ENCODE measurements around the gene RAB23.

RAB23 gene

DNA sequence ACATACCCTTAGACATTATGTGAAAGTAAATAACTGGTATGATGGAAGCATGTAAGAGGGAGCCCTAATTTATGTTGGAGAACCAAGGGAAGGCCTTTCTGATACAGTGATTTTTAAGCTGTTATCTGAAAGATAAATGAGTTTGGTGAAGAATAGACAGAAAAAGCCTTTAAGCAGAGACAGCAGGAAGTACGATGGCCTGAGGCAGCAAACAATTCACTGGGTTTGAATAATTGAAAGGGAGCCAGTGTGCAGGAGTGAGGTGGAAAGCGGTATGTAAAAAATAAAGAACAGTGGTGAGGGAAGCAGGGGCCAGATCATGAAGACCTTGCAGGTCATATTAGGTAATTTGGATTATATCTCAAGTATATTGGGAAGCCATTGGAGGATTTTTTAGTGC is 4.1 kb upstream of the RAB23 start:
- no peak for DNase-seq

DNA sequence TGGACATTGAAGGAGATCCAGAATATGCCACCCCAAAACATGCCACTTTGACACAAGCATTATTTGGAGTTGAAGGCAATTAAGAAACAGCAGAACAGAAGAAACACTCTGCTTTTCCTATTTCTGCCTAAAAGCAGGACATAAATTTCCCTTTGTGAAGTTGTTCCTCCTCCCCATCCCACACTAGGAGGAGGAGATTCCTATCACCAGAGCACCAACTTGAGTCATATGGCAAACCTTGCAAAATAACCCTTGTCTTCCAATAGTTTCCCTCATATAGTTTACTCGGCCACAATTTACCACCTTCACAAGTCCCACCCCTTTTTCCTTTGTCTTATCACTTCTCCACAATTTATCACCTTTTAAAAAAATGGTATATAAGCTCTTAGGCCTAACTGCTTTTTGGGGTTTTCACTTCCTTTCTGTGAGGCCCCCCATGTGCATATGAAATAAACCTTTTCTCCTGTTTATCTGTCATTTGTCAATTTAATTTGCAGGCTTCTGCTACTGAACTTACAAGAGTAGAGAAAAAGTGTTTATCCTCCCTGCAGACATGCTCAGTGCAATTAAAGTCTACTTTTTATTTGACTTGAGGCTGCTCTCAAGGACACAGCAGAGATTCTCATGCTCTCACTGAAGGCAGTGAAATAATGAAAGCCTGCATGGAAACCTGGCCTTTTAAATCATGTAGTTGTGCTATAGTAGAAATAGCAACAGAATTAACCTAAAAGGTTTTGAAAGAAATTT is 2.8 kb upstream of the RAB23 start:
- no peak for DNase-seq

DNA sequence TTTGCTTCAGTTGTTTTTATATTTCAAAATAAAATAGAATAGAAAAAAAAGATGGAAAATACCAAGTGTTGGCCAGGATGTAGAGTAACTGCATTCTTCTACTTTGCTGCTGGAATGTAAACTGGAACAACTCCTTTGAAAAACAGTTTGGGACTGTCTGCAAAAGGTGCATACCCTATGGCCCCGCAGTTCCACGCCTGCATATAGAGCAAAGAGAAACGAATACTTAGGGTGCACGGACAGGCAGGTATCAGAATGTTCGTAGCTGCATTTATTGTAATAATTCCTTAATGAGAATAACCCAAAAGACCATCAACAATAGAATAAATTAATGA is 603 bp upstream of the RAB23 start:
- DNase-seq, result no peak

- DNase-seq, result peak; percentile 55
Measured at GRCh38 chr6:57221191-57221935, 744 bp downstream of the RAB23 start.

- no peak for DNase-seq
Measured at GRCh38 chr6:57220083-57220703, 1.9 kb downstream of the RAB23 start.

DNA sequence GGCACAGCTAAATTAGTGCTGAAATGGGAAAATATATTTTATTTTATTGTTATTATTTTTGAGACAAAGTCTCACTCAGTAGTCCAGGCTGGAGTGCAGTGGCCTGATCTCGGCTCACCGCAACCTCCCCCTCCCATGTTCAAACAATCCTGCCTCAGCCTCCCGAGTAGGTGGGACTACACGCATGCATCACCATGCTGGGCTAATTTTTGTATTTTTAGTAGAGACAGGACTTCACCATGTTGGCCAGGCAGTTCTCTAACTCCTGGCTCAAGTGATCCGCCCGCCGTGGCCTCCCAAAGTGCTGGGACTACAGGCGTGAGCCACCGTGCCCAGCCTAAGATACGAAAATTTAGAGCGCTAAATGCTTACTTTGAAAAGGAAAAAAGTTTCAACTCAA is 4.8 kb downstream of the RAB23 start:
- DNase-seq, result no peak

- DNase-seq, result no peak
Measured at GRCh38 chr6:57216235-57217101, 5.6 kb downstream of the RAB23 start.

GRCh38 chr6:57215260-57215659 is 6.8 kb downstream of the RAB23 start:
- DNase-seq, result no peak

- DNase-seq, result no peak
Measured at GRCh38 chr6:57210060-57210459, 12.0 kb downstream of the RAB23 start.

GRCh38 chr6:57209030-57209429 is 13.1 kb downstream of the RAB23 start:
- DNase-seq, result no peak

DNA sequence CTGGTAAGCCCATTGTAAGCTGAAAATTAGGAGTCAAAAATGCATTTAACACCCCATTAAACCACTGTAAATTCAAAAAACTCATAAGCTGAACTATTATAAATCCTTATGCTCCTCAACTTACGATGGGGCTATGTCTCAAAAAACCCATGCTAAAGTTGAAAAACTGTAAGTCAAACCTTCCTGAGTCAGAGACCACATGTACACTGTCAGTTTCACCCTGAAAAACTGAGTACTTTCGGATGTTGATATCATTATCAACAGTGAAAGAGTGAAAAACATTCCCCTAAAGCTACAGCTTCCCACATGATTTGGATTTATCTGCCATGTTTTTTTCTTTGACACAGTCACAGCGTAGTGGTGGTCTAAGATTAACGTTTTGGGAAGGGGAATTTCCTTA is 14.2 kb downstream of the RAB23 start:
- DNase-seq, result no peak

DNA sequence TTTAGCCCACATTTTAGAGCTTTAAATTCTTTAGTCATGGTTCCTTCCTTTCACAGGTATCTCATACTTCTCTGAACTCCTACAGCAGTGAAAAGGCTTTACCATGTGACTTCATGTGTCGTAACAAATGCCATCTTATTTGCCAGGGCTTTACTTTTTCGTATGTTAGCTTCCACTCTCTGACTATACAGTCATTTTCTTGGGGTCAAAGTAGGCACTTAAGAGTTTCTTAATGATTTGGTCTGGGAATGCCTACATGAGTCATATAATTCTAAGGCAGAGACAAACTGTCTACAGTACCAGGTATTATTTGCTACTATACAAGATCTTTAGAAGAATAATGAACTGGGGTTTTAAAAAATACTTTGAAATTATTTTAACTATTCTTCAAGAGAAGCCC is 15.0 kb downstream of the RAB23 start:
- DNase-seq, result no peak

DNA sequence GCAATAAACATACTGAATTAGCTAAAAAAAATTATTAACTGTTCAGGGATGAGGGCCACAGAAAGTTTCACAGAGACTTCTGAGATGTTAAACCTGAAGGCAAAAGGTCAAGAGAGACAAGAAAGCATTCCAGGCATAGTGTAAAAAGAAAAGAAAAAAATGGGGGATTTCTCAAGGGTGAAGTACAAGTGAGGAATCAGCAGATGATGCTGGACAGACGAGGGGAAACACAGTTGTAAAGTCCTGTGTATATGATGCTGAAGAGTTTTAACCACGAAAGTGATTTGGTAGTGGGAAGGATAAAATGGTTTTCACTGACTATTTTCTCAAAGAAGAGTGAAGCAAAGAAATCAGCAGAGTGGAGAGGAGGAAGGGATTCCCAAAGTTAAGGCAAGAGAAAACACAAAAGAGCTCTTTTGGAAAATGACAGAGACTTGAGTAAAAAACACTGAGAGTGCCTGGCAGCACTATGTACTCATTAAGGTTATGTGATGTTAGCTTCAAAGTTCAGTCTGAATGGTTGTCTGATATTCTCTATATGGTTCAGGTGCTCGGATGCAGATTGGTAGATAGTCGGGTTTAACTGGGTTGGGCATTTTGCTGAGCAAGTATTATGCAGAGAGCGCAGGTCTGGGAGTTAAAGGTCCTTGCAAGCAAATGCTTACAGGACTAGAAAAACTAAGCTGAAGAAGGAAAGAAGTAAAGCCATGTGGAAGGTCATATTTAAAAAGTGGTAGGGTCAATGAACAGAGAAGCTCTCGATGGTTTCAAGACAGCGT is 16.4 kb downstream of the RAB23 start:
- DNase-seq, result no peak

DNA sequence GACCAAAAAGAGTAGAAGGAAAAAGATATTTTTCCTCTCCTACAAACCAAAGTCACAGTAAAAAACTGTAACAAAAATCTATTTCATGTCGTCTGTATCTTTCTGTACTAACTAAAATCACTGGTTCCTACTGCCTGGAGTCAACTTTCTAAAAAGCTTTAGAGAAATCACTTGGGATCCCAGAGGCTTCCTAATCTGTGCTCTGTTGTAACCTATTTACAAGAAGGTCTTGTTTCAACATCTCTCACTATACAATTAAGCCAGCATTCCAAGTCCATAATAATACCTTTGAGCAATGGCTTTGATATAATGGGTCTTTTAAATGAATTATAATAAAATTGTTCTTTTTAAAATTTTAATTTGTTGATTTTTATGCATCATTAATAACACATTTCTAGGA is 20.4 kb downstream of the RAB23 start:
- no peak for DNase-seq

GRCh38 chr6:57198926-57199636 is 23.0 kb downstream of the RAB23 start:
- DNase-seq, result no peak

GRCh38 chr6:57195457-57195856 is 26.6 kb downstream of the RAB23 start:
- no peak for DNase-seq

DNA sequence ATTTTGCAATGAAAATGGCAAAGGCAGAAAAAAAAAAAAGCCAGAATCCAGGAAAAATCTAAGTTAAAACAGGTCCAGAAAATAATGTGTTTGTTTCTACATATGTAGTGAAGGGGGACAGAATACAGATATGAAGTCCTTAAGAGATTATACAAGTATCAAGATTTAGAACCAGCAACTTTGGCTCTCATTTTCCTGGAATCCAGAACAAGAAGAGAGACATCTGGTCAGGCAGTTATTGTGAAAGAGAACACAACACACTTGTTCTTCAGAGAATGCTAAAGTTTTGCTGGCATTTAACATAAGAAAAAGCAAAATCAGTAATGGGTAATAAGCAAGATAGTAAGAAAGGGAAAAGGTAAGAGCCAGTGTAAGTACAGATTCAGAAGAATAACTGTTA is 28.9 kb downstream of the RAB23 start:
- DNase-seq, result no peak

GRCh38 chr6:57190140-57190539 is 32.0 kb downstream of the RAB23 start:
- DNase-seq, result no peak

- DNase-seq, result no peak
Measured at GRCh38 chr6:57183336-57183735, 38.8 kb downstream of the RAB23 start.

DNA sequence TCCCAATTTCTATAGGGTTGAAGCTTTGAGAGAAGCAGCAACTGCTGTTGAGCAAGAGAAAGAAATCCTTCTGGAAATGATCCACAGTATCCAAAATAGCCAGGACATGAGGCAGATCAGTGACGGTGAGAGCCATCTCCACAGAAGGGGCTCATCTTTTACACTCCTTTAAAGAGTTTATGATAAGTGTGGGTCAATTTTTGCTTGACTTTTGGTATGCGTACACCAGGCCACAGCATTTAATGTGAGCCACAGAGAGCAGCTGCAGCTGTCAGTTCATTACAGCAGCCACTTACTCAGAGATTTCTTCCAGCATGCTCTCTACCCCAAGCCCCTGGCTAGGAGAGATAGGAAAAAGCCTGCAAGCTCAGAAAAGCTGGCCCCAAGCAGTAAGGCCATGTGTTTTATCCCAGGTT is 40.1 kb downstream of the RAB23 start:
- DNase-seq, result no peak

- DNase-seq, result no peak
Measured at GRCh38 chr6:57180596-57180995, 41.5 kb downstream of the RAB23 start.
